Ovary (tissue), 9 donors: Measurements from ENCODE around the gene FBXL7. TPM values are rescaled to one million over a fixed set of nuclear protein-coding genes. Genes with fewer than 3 reads are reported as not detected.

Source experiments
- DNase-seq, 5 donors: peaks; one replicate each; pipeline ENCODE4 v3.0.0-alpha.2; 2019 to 2020
- H3K27ac ChIP-seq, 2 donors: fragments of 200-600 bp; one replicate each; pipeline versions ENCODE4 v1.5.1 to v1.8.0; 2019 to 2022
- H3K27me3 ChIP-seq: fragments of 200-600 bp; one replicate; pipeline ENCODE4 v1.8.0; 2022
- H3K36me3 ChIP-seq: fragments of 200-600 bp; sonication (generic); one replicate; pipeline ENCODE4 v1.5.1; 2019
- H3K4me1 ChIP-seq: one replicate; pipeline ENCODE4 v1.8.1; 2013; ENCODE audit warnings: mild to moderate bottlenecking, moderate library complexity; ENCODE audit not compliant: insufficient read depth
- H3K4me3 ChIP-seq: fragments of 200-600 bp; sonication (generic); one replicate; pipeline ENCODE4 v1.5.1; 2017
- H3K9me3 ChIP-seq, 2 donors: fragments of 200-600 bp in 1 of 2; sonication (generic) in 1 of 2; one replicate each; pipeline versions ENCODE4 v1.5.1 to v1.8.1; 2013 to 2019; ENCODE audit warnings: mild to moderate bottlenecking in 1 of 2, moderate library complexity in 1 of 2
- EP300 ChIP-seq: sonication (generic); formaldehyde crosslinking; IDR thresholded peaks from one replicate; pipeline ENCODE4 v1.6.1; 2017; ENCODE audit warnings: antibody characterized with exemption
- POLR2A ChIP-seq: fragments of 450-650 bp; IDR thresholded peaks from one replicate; pipeline ENCODE4 v1.6.1; 2017; ENCODE audit warnings: antibody characterized with exemption, mild to moderate bottlenecking, moderate library complexity
- WGBS, 3 donors: extraction: QIAGEN DNeasy Blood & Tissue Kit in 1 of 3; methylation state at CpG; one replicate each; pipeline versions ENCODE4 v1.1.5 to v1.1.7; 2013 to 2017; 5-methylcytosine and 5-hydroxymethylcytosine counted together
- intact Hi-C, 4 donors: fragments of 100-400 bp; cut with DNase I; formaldehyde crosslinking; loops; one replicate each; pipeline versions ENCODE4 v1.11.0 to v1.15.1; 2022 to 2023
- polyA plus RNA-seq, 2 donors: library from polyadenylated mRNA; stranded (reverse); fragments of 200-250 nt in 1 of 2; fragments of 350-450 nt in 1 of 2; fragmentation: Illumina TruSeq in 1 of 2; extraction: RNeasy Lipid Tissue Mini Kit (QIAGEN cat#74804) in 1 of 2; gene quantifications; one replicate each; pipeline ENCODE4 v1.2.3, GENCODE V29; 2013 to 2014
- total RNA-seq, 7 donors: library from RNA; depleted of rRNA in 2 of 7; stranded (reverse); fragments of >200 nt in 2 of 7; fragmentation: NEBNext Ultra II Directional in 3 of 7; extraction: Animal tissue kit (Norgen Biotek cat#: 25700) in 3 of 7; gene quantifications; one replicate each; pipeline versions ENCODE4 v1.1.0 to v1.2.4, GENCODE V29; 2016 to 2023
- TF ChIP-seq, protein P1 (sequence below), 3 donors: fragments of 450-650 bp in 2 of 3; fragments of 200-600 bp in 1 of 3; IDR thresholded peaks; one replicate each; pipeline versions ENCODE4 v1.5.1 to v1.8.0; 2016 to 2022; ENCODE audit warnings: antibody characterized with exemption in 3 of 3, mild to moderate bottlenecking in 1 of 3
- donor health status: DM: no; HTN: no; CAD: no; lungs with moderate emphysema.
- donor health status: DM: no; HTN: no; CAD: no.
- donor health status: Bipolar disorder and iron deficiency.
- donor health status: DM: yes; HTN: yes; CAD: no.
- donor health status: DM: no; HTN: no; CAD: no.
- donor health status: DM: yes; HTN: yes; CAD: no.

Gene FBXL7
- total and polyA plus RNA-seq, 9 donors: 21.1 to 40.9 (median 29.2) TPM

DNA sequence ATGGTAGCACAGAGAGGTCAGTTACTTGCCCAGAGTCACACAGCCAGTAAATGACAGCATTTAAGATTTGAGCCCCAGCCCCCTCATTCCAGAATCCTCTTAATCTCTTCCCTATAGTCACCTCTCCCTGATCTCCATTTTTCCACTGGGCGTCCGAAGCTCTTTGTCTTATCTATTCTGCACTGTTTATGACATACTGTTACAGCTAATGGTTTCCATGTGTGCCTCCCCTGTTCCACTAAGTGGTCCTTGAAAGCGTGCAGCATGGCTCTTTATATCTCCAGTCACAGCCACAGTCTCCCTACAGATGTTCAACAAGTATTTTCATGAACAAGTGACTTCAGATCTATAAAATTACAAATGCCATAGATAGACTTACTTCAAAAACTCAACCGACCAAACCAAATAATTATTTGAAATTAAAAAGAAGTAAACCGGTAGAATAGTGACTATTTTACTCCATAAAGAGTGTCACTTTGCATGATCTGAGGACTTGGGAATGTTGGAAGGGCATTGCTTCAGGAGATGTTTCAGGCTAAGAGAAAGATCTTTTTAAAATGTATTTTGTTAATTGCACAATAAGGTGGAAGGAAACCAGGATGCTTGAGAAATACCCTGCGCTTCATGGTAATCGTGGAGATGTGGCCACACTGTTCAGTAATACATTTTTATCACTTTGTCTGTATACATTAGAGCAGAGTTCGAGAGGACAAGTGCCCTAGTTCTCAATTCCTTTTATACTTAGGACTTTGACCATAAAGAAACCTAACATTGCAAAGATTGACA lies 237.2 kb downstream of the FBXL7 start:
- no peak for DNase-seq
- Histone ChIP-seq H3K27ac (no peak overlapping the region), H3K27me3 (no peaks in the 10 kb centered on the region), H3K4me1 (peaks cover 1% of the 10 kb centered on the region), H3K9me3 (no peaks in the 10 kb centered on the region), H3K4me3 (no peak overlapping the region), H3K36me3 (no peaks in the 10 kb centered on the region)
- intact Hi-C loops: no loop called here
- WGBS, 3 donors: 53 to 65% (median 62%) methylated on average over 8 of the region's 8 CpGs
- TF ChIP-seq POLR2A (no peak), EP300 (no peak)
- TF ChIP-seq, protein P1, sequence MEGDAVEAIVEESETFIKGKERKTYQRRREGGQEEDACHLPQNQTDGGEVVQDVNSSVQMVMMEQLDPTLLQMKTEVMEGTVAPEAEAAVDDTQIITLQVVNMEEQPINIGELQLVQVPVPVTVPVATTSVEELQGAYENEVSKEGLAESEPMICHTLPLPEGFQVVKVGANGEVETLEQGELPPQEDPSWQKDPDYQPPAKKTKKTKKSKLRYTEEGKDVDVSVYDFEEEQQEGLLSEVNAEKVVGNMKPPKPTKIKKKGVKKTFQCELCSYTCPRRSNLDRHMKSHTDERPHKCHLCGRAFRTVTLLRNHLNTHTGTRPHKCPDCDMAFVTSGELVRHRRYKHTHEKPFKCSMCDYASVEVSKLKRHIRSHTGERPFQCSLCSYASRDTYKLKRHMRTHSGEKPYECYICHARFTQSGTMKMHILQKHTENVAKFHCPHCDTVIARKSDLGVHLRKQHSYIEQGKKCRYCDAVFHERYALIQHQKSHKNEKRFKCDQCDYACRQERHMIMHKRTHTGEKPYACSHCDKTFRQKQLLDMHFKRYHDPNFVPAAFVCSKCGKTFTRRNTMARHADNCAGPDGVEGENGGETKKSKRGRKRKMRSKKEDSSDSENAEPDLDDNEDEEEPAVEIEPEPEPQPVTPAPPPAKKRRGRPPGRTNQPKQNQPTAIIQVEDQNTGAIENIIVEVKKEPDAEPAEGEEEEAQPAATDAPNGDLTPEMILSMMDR (IDR thresholded peaks at IDR 0.05): no peak

DNA sequence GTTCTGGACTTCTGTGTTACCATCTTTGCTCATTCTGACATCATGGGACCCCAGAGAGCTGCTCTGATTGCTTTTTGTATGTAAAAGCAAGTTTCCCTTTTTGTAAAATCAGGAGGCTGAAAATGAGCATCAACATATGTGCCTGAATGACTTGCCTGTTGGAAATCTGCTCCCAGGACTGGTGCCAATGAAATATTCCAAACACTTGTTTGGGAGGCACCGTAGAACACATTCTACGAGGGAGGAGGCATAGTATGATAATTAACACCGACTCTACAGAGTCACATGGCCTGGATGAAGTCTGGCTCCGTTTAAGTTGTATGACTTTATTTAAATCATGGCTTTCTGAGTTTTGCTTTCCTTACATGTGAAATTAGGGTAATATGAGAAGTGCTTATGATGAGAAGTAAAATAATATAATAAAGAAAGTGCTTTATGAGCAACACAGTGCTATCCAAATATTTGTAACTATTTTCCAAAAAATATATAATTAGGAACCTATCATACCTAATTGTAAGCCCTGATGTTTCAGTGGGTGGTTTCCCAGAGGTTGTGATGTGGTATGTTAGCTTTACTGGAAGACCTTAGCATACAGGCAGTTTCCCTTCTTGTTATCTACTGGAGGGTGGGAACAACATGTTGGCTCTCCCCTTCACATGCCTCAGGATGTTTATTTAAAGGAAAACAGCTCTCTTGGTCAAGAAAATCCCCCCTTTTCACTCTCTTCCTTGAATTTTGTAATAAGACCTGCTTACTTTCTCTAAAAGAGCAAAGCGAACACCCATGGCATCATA lies 238.1 kb downstream of the FBXL7 start:
- Histone ChIP-seq H3K4me1 (peaks cover 1% of the 10 kb centered on the region), H3K27ac (no peak overlapping the region), H3K36me3 (no peaks in the 10 kb centered on the region), H3K4me3 (no peak overlapping the region), H3K9me3 (no peaks in the 10 kb centered on the region), H3K27me3 (no peaks in the 10 kb centered on the region)
- DNase-seq: no peak
- intact Hi-C loops: no loop called here
- TF ChIP-seq POLR2A (no peak), EP300 (no peak)
- TF ChIP-seq, protein P1 (IDR thresholded peaks at IDR 0.05): no peak
- WGBS, 3 donors: 25 to 27% (median 27%) methylated on average over 5 of the region's 5 CpGs

DNA sequence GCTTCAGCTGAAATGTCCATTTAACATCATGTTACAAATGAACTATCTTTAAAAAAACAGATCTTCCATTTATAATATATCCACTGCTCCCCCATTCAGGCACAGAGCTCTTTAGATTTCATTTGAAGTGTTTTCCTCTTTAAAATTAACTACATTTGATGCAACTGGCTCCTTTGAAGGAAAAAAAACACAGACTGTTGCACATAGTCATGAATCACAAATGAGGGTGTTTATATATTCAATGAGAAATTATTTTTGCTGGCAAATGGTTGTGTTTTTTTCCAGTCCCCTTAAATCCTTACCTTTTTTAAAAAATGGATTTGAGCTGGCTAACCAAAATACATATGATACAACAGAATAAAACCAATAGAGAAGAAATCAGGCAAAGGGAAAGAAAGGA lies 240.4 kb downstream of the FBXL7 start:
- TF ChIP-seq, protein P1 (IDR thresholded peaks at IDR 0.05): no peak
- no peak for TF ChIP-seq POLR2A
- TF ChIP-seq EP300: no peak
- H3K36me3 ChIP-seq: no peaks in the 10 kb centered on the region
- no peak for DNase-seq
- intact Hi-C loops: no loop called here
- no peak overlapping the region for H3K27ac ChIP-seq
- no peak overlapping the region for H3K4me3 ChIP-seq
- H3K4me1 ChIP-seq: peaks cover 1% of the 10 kb centered on the region
- no peaks in the 10 kb centered on the region for H3K9me3 ChIP-seq
- H3K27me3 ChIP-seq: no peaks in the 10 kb centered on the region

DNA sequence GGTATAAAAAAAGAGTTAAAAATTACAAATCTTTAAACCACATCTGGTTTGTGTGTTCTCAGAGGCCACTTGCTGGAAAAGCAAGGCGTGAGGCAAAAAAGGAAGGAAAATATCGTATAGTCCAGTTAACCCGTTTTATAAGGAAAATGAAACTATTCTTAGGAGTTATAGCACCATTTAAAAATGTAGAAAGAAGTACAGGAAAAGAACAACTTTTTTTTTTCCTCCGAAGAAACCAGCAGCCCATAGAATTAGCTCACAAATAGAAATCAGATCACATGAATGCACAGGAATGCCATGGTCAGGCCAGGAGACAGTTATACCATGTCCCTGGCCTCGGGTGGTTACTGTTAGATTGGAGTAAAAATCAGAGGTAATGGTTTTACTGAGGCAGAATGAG lies 241.6 kb downstream of the FBXL7 start:
- Histone ChIP-seq H3K9me3 (no peaks in the 10 kb centered on the region), H3K27me3 (no peaks in the 10 kb centered on the region), H3K36me3 (no peaks in the 10 kb centered on the region), H3K4me3 (no peak overlapping the region), H3K27ac (no peak overlapping the region), H3K4me1 (peaks cover 1% of the 10 kb centered on the region)
- no peak for TF ChIP-seq EP300
- TF ChIP-seq POLR2A: no peak
- TF ChIP-seq, protein P1 (IDR thresholded peaks at IDR 0.05): no peak
- intact Hi-C loops: no loop called here
- WGBS, 3 donors: 65 to 84% (median 80%) methylated on average over 5 of the region's 5 CpGs
- no peak for DNase-seq
